ENCODE data around the gene WHRN. TPM values are rescaled to one million over a fixed set of nuclear protein-coding genes. Genes with fewer than 3 reads are reported as not detected.

The WHRN gene
- total RNA-seq, 1 experiment from 2014 or later, result 24.3 TPM

- TF ChIP-seq ATF3 (CRISPR knock-in tag; conservative IDR thresholded peaks at IDR 0.05), result no peak
- no peak for TF ChIP-seq ZNF671 (CRISPR knock-in tag; IDR thresholded peaks at IDR 0.05)
- TF ChIP-seq, protein P1, sequence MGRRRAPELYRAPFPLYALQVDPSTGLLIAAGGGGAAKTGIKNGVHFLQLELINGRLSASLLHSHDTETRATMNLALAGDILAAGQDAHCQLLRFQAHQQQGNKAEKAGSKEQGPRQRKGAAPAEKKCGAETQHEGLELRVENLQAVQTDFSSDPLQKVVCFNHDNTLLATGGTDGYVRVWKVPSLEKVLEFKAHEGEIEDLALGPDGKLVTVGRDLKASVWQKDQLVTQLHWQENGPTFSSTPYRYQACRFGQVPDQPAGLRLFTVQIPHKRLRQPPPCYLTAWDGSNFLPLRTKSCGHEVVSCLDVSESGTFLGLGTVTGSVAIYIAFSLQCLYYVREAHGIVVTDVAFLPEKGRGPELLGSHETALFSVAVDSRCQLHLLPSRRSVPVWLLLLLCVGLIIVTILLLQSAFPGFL (CRISPR knock-in tag; IDR thresholded peaks at IDR 0.05; ENCODE audit: borderline replicate concordance), result no peak
- no peak for TF ChIP-seq CREM (CRISPR knock-in tag; IDR thresholded peaks at IDR 0.05)
- no peak for TF ChIP-seq FOXK1 (CRISPR knock-in tag; IDR thresholded peaks at IDR 0.05)
Measured at GRCh38 chr9:114469091-114469853, 36.0 kb downstream of the WHRN start (continued).

- TF ChIP-seq E2F5 (CRISPR knock-in tag; IDR thresholded peaks at IDR 0.05) (no peak), CBFB (CRISPR knock-in tag; IDR thresholded peaks at IDR 0.05; ENCODE audit: low read depth) (no peak)
- no peak for ATAC-seq
- ChIA-PET CTCF (no interaction called here), POLR2A (no interaction called here)
- H3K4me3 Mint-ChIP-seq, result no peak overlapping the region
- H3K9me3 Mint-ChIP-seq, result peaks cover 5% of the 10 kb centered on the region
- H3K36me3 Mint-ChIP-seq, result peaks cover 7% of the 10 kb centered on the region
- no peak overlapping the region for H3K27ac Mint-ChIP-seq
- no peak for DNase-seq (ENCODE audit: low spot score)
- peaks cover 4% of the 10 kb centered on the region for H3K4me1 Mint-ChIP-seq
- H3K27me3 Mint-ChIP-seq (ENCODE audit: low read depth), result no peaks in the 10 kb centered on the region
Measured at GRCh38 chr9:114467910-114468309, 37.4 kb downstream of the WHRN start.

DNA sequence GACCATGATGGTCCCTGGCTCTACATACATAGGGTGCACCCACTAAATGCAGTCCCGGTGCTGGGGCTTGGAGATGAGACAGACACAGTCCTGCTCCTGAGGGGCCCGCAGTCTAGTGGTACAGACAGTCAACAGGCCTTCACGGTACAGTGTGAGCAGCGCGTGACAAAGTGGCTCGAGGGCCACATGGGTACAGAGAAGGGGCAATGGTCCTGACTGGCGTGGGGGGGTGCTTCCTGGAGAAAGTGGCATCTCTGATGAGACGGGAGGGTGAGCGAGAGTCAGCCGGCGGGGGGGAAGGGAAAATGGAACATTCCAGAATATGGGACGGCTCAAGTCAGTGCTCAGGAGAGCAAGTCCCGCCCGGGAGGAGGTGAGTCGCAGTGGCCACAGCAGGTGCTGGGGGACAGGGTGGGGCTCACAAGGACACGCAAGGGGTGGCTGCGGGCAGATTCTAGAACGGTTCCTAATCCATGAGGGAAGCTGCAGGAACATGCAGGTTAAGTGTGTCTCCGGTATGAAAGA, 38.0 kb downstream of the WHRN start:
- Mint-ChIP-seq H3K4me1 (peaks cover 4% of the 10 kb centered on the region), H3K4me3 (no peak overlapping the region), H3K9me3 (peaks cover 5% of the 10 kb centered on the region), H3K36me3 (peaks cover 7% of the 10 kb centered on the region), H3K27me3 (ENCODE audit: low read depth) (no peaks in the 10 kb centered on the region), H3K27ac (no peak overlapping the region; the same call in 1 of the 2 replicates)
- no peak for DNase-seq (ENCODE audit: low spot score)
- no peak for ATAC-seq
- ChIA-PET CTCF (no interaction called here), POLR2A (no interaction called here)
- TF ChIP-seq ZNF232 (CRISPR knock-in tag; IDR thresholded peaks at IDR 0.05) (no peak), GABPB1 (CRISPR knock-in tag; IDR thresholded peaks at IDR 0.05) (no peak), FOXP1 (CRISPR knock-in tag; IDR thresholded peaks at IDR 0.05; ENCODE audit: borderline replicate concordance) (no peak), HMGA2 (CRISPR knock-in tag; IDR thresholded peaks at IDR 0.05) (no peak), OVOL2 (CRISPR knock-in tag; IDR thresholded peaks at IDR 0.05; ENCODE audit: borderline replicate concordance) (no peak), CBFB (CRISPR knock-in tag; IDR thresholded peaks at IDR 0.05; ENCODE audit: low read depth) (no peak), RELA (CRISPR knock-in tag; IDR thresholded peaks at IDR 0.05; ENCODE audit: borderline replicate concordance) (no peak), MAX (CRISPR knock-in tag; IDR thresholded peaks at IDR 0.05) (no peak), ESRRA (CRISPR knock-in tag; IDR thresholded peaks at IDR 0.05; ENCODE audit: borderline replicate concordance) (no peak), NFATC4 (CRISPR knock-in tag; IDR thresholded peaks at IDR 0.05) (no peak)
- TF ChIP-seq, protein P2, sequence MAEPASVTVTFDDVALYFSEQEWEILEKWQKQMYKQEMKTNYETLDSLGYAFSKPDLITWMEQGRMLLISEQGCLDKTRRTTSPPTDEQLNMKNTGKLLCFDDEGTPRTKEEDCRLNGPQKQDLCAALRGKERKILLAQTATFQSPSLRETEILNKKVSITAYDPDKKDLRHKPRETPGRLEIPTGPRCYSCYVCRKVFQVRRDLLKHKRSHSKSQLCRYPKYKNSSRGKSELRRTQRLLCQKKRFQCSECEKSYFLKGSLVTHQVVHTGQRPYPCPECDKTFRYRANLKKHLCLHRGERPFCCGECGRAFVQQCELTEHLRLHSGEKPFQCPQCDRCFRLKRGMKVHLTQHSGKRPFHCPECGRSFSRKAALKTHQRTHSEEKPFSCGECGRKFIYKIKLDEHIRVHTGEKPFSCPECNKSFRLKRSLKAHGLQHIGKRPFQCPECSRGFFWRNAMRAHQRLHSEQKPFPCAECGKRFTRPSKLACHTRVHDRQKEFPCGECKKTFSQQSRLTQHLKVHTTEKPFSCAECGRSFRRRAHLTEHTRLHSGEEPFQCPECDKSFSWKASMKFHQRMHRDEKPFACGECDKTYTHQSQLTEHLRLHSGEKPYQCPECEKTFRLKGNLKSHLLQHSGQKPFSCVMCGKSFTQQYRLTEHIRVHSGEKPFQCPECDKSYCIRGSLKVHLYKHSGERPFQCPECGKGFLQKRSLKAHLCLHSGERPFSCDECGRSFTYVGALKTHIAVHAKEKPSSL (CRISPR knock-in tag; conservative IDR thresholded peaks at IDR 0.05), result no peak
